Activated CD8-positive, alpha-beta memory T cell treated with anti-CD3 and anti-CD28 coated beads, Interleukin-2, amount 10 ng/mL, durations not matched to agents 7 days and 5 days (primary cell): ENCODE data around the gene ISLR. TPM values are rescaled to one million over a fixed set of nuclear protein-coding genes. Genes with fewer than 3 reads are reported as not detected.
"Not testable (repeated sequence)": the region's sequence is repeated elsewhere in the genome, so short reads cannot be mapped to it uniquely, and the experiment has no call there.

Experiments used
- ATAC-seq: fragments of 150-1000 bp; cut with Tn5 transposase; one replicate; pipeline ENCODE4 v1.10.0; 2021; ENCODE audit warnings: moderate library complexity
- CTCF ChIA-PET: fragments of 350-600 bp; sonication (Branson Sonifier 250); formaldehyde crosslinking; loops from one replicate; lab custom pipeline; 2021; ENCODE audit warnings: antibody characterized with exemption; lab: Charles Lee
- DNase-seq: peaks from one replicate; pipeline ENCODE4 v3.0.0-alpha.2; 2020
- H3K27ac Mint-ChIP-seq: one replicate; pipeline ENCODE4 v1.8.0; 2021; ENCODE audit warnings: mild to moderate bottlenecking, mixed read lengths
- H3K27me3 Mint-ChIP-seq: one replicate; pipeline ENCODE4 v1.8.0; 2021; ENCODE audit warnings: mixed read lengths
- H3K36me3 Mint-ChIP-seq: one replicate; pipeline ENCODE4 v1.8.0; 2021; ENCODE audit warnings: mild to moderate bottlenecking, mixed read lengths
- H3K4me1 Mint-ChIP-seq: one replicate; pipeline ENCODE4 v1.8.0; 2021; ENCODE audit warnings: mixed read lengths
- H3K4me3 Mint-ChIP-seq: one replicate; pipeline ENCODE4 v1.8.0; 2021; ENCODE audit warnings: mild to moderate bottlenecking, moderate library complexity, mixed read lengths
- H3K9me3 Mint-ChIP-seq: one replicate; pipeline ENCODE4 v1.8.0; 2022; ENCODE audit warnings: low read depth, mixed read lengths
- total RNA-seq, 2 experiments: library from RNA; stranded (reverse); gene quantifications; one replicate each; pipeline ENCODE4 v1.2.3, GENCODE V29; 2021

ISLR gene
- total RNA-seq, 2 experiments from 2014 or later = not detected

- Mint-ChIP-seq H3K4me1 (no peaks in the 10 kb centered on the region), H3K27me3 (peaks cover 59% of the 10 kb centered on the region), H3K36me3 (peaks cover 2% of the 10 kb centered on the region), H3K4me3 (no peak overlapping the region), H3K27ac (no peak overlapping the region), H3K9me3 (no peaks in the 10 kb centered on the region)
- DNase-seq (no peak), ATAC-seq (no peak)
- CTCF ChIA-PET = interaction anchor here (1.3 to 1.7 kb wide), 2 partner anchors 10 to 176 kb away, joined by 3 to 4 read pairs; no protein-coding TSS in a partner anchor
Measured at GRCh38 chr15:74146277-74146800, 27.2 kb upstream of the ISLR start.

- H3K4me1 Mint-ChIP-seq = no peaks in the 10 kb centered on the region
- peaks cover 2% of the 10 kb centered on the region for H3K36me3 Mint-ChIP-seq
- no peaks in the 10 kb centered on the region for H3K9me3 Mint-ChIP-seq
- ATAC-seq = no peak
- H3K4me3 Mint-ChIP-seq = no peak overlapping the region
- no peak overlapping the region for H3K27ac Mint-ChIP-seq
- CTCF ChIA-PET = interaction anchor here (1.0 to 1.7 kb wide), 2 partner anchors 10 to 57 kb away, joined by 3 to 4 read pairs; no protein-coding TSS in a partner anchor
- no peak for DNase-seq
- peaks cover 62% of the 10 kb centered on the region for H3K27me3 Mint-ChIP-seq
Measured at GRCh38 chr15:74147051-74147450, 26.5 kb upstream of the ISLR start.

GRCh38 chr15:74155766-74156417 lies 17.6 kb upstream of the ISLR start:
- CTCF ChIA-PET = interaction anchor here (1.3 to 2.7 kb wide), 3 partner anchors 9 to 167 kb away, joined by 4 to 12 read pairs (median 6); no protein-coding TSS in a partner anchor
- no peak overlapping the region for H3K27ac Mint-ChIP-seq
- no peak for ATAC-seq
- H3K4me1 Mint-ChIP-seq = peaks cover 41% of the 10 kb centered on the region
- H3K27me3 Mint-ChIP-seq = peaks cover 40% of the 10 kb centered on the region
- no peak overlapping the region for H3K4me3 Mint-ChIP-seq
- H3K36me3 Mint-ChIP-seq = no peaks in the 10 kb centered on the region
- peak; percentile 21 for DNase-seq
- H3K9me3 Mint-ChIP-seq = no peaks in the 10 kb centered on the region

GRCh38 chr15:74156678-74157411 lies 16.7 kb upstream of the ISLR start:
- peak; percentile 65 for DNase-seq
- peak; percentile 87 for ATAC-seq
- CTCF ChIA-PET = interaction anchor here (1.3 to 2.7 kb wide), 3 partner anchors 10 to 166 kb away, joined by 4 to 12 read pairs (median 6); no protein-coding TSS in a partner anchor

GRCh38 chr15:74157868-74158827 lies 15.4 kb upstream of the ISLR start:
- Mint-ChIP-seq H3K27me3 (peaks cover 27% of the 10 kb centered on the region), H3K4me3 (no peak overlapping the region), H3K27ac (no peak overlapping the region), H3K4me1 (peaks cover 41% of the 10 kb centered on the region), H3K36me3 (no peaks in the 10 kb centered on the region), H3K9me3 (no peaks in the 10 kb centered on the region)
- CTCF ChIA-PET = interaction anchor here (0.5 to 2.7 kb wide), 3 partner anchors 13 to 164 kb away, joined by 3 to 12 read pairs (median 4); no protein-coding TSS in a partner anchor
- no peak for ATAC-seq
- peak; percentile 23 for DNase-seq

More at GRCh38 chr15:74156678-74157411, 16.7 kb upstream of the ISLR start:
- H3K9me3 Mint-ChIP-seq = no peaks in the 10 kb centered on the region
- peaks cover 41% of the 10 kb centered on the region for H3K4me1 Mint-ChIP-seq
- no peaks in the 10 kb centered on the region for H3K36me3 Mint-ChIP-seq
- H3K27me3 Mint-ChIP-seq = peaks cover 32% of the 10 kb centered on the region
- peak overlapping the region; percentile 37 for H3K27ac Mint-ChIP-seq
- no peak overlapping the region for H3K4me3 Mint-ChIP-seq

- DNase-seq (peak; percentile 33), ATAC-seq (peak; percentile 65)
- H3K4me3 Mint-ChIP-seq = no peak overlapping the region
- H3K4me1 Mint-ChIP-seq = peaks cover 41% of the 10 kb centered on the region
- CTCF ChIA-PET = interaction anchor here (1.0 to 1.5 kb wide), 4 partner anchors 132 to 163 kb away, joined by 3 to 4 read pairs (median 3); no protein-coding TSS in a partner anchor
- H3K36me3 Mint-ChIP-seq = no peaks in the 10 kb centered on the region
- H3K27ac Mint-ChIP-seq = peak overlapping the region; percentile 79
- H3K27me3 Mint-ChIP-seq = peaks cover 29% of the 10 kb centered on the region
- no peaks in the 10 kb centered on the region for H3K9me3 Mint-ChIP-seq
Measured at GRCh38 chr15:74158855-74159650, 14.5 kb upstream of the ISLR start.

GRCh38 chr15:74159773-74160172 lies 13.7 kb upstream of the ISLR start:
- H3K4me3 Mint-ChIP-seq = no peak overlapping the region
- no peaks in the 10 kb centered on the region for H3K9me3 Mint-ChIP-seq
- no peak for DNase-seq
- CTCF ChIA-PET = interaction anchor here (1.0 to 1.5 kb wide), 4 partner anchors 131 to 163 kb away, joined by 3 to 6 read pairs (median 4); no protein-coding TSS in a partner anchor
- peaks cover 41% of the 10 kb centered on the region for H3K4me1 Mint-ChIP-seq
- ATAC-seq = no peak
- no peaks in the 10 kb centered on the region for H3K36me3 Mint-ChIP-seq
- peak overlapping the region; percentile 79 for H3K27ac Mint-ChIP-seq
- peaks cover 26% of the 10 kb centered on the region for H3K27me3 Mint-ChIP-seq

GRCh38 chr15:74160390-74160789 lies 13.1 kb upstream of the ISLR start:
- CTCF ChIA-PET = interaction anchor here (1.0 to 1.5 kb wide), 3 partner anchors 130 to 162 kb away, joined by 3 to 6 read pairs (median 4); no protein-coding TSS in a partner anchor
- not testable (repeated sequence) for H3K36me3 Mint-ChIP-seq, H3K9me3 Mint-ChIP-seq, H3K4me3 Mint-ChIP-seq, DNase-seq, ATAC-seq, H3K27ac Mint-ChIP-seq
- Mint-ChIP-seq H3K27me3 (peaks cover 28% of the 10 kb centered on the region), H3K4me1 (peaks cover 41% of the 10 kb centered on the region)

GRCh38 chr15:74162195-74162536 lies 11.3 kb upstream of the ISLR start:
- not testable (repeated sequence) for H3K4me3 Mint-ChIP-seq, ATAC-seq, H3K27ac Mint-ChIP-seq, H3K9me3 Mint-ChIP-seq, DNase-seq, H3K36me3 Mint-ChIP-seq
- Mint-ChIP-seq H3K27me3 (peaks cover 26% of the 10 kb centered on the region), H3K4me1 (peaks cover 32% of the 10 kb centered on the region)
- CTCF ChIA-PET = interaction anchor here (0.6 to 1.3 kb wide), 3 partner anchors 26 to 212 kb away, joined by 3 read pairs; no protein-coding TSS in a partner anchor

GRCh38 chr15:74165461-74165860 lies 8.0 kb upstream of the ISLR start:
- ATAC-seq (no peak), DNase-seq (no peak)
- Mint-ChIP-seq H3K4me3 (no peak overlapping the region), H3K36me3 (no peaks in the 10 kb centered on the region), H3K27ac (no peak overlapping the region), H3K27me3 (peaks cover 29% of the 10 kb centered on the region), H3K4me1 (peaks cover under 1% of the 10 kb centered on the region), H3K9me3 (no peaks in the 10 kb centered on the region)
- CTCF ChIA-PET = no interaction called here

GRCh38 chr15:74167891-74168331 lies 5.6 kb upstream of the ISLR start:
- ATAC-seq (no peak), DNase-seq (no peak)
- CTCF ChIA-PET = no interaction called here
- Mint-ChIP-seq H3K9me3 (no peaks in the 10 kb centered on the region), H3K4me3 (no peak overlapping the region), H3K36me3 (no peaks in the 10 kb centered on the region), H3K27me3 (peaks cover 26% of the 10 kb centered on the region), H3K4me1 (no peaks in the 10 kb centered on the region), H3K27ac (no peak overlapping the region)

GRCh38 chr15:74168711-74169126 lies 4.8 kb upstream of the ISLR start:
- ATAC-seq (no peak), DNase-seq (no peak)
- Mint-ChIP-seq H3K27ac (no peak overlapping the region), H3K4me3 (no peak overlapping the region), H3K36me3 (no peaks in the 10 kb centered on the region), H3K27me3 (peaks cover 18% of the 10 kb centered on the region), H3K9me3 (no peaks in the 10 kb centered on the region), H3K4me1 (no peaks in the 10 kb centered on the region)
- CTCF ChIA-PET = no interaction called here
